ENCODE results near the gene SV2C. TPM values are rescaled to one million over a fixed set of nuclear protein-coding genes. Genes with fewer than 3 reads are reported as not detected.

The SV2C gene
- total and polyA plus RNA-seq, 5 experiments from 2014 or later, result not detected

GRCh38 chr5:76388236-76388635 lies 305.1 kb downstream of the SV2C start:
- POLR2A ChIA-PET, result interaction anchor here (0.6 to 7.6 kb wide), 5 partner anchors 9 to 56 kb away, joined by 3 to 58 read pairs (median 4); partner anchors contain the start of gene IQGAP2
- DNase-seq (no peak), ATAC-seq (no peak)
- H3K27ac Mint-ChIP-seq, result peak overlapping the region in 2 of 10 donors; percentile 65 to 88
- H3K4me3 Mint-ChIP-seq, result no peak overlapping the region
- H3K4me1 Mint-ChIP-seq, result peaks cover 28 to 74% (median 65%) of the 10 kb centered on the region in 4 donors
- H3K9me3 Mint-ChIP-seq, result no peaks in the 10 kb centered on the region
- H3K27me3 Mint-ChIP-seq, result no peaks in the 10 kb centered on the region
- no peaks in the 10 kb centered on the region for H3K36me3 Mint-ChIP-seq

GRCh38 chr5:76388791-76389512 lies 305.8 kb downstream of the SV2C start:
- peak overlapping the region in 4 of 10 donors; percentile 22 to 88 (median 55) for H3K27ac Mint-ChIP-seq
- H3K4me1 Mint-ChIP-seq, result peaks cover 29 to 76% (median 67%) of the 10 kb centered on the region in 4 donors
- POLR2A ChIA-PET, result interaction anchor here (0.6 to 7.6 kb wide), 6 partner anchors 10 to 62 kb away, joined by 3 to 58 read pairs (median 4); partner anchors contain the start of gene IQGAP2

GRCh38 chr5:76389513-76390154 lies 306.5 kb downstream of the SV2C start:
- ATAC-seq (no peak), DNase-seq (no peak)
- Mint-ChIP-seq H3K27ac (peak overlapping the region in 5 of 10 donors; percentile 1 to 93 (median 70)), H3K4me1 (peaks cover 30 to 76% (median 68%) of the 10 kb centered on the region in 4 donors), H3K9me3 (no peaks in the 10 kb centered on the region), H3K27me3 (no peaks in the 10 kb centered on the region), H3K4me3 (peak overlapping the region in 3 of 10 donors; percentile 33 to 50 (median 34)), H3K36me3 (no peaks in the 10 kb centered on the region)
- POLR2A ChIA-PET, result interaction anchor here (0.9 to 7.6 kb wide), 2 partner anchors 13 to 63 kb away, joined by 3 to 58 read pairs; partner anchors contain the start of gene IQGAP2

More at GRCh38 chr5:76388791-76389512, 305.8 kb downstream of the SV2C start:
- Mint-ChIP-seq H3K27me3 (no peaks in the 10 kb centered on the region), H3K4me3 (peak overlapping the region in 2 of 10 donors; percentile 12 to 33), H3K9me3 (no peaks in the 10 kb centered on the region), H3K36me3 (no peaks in the 10 kb centered on the region)
- ATAC-seq (no peak), DNase-seq (no peak)

- POLR2A ChIA-PET, result interaction anchor here (1.2 to 7.6 kb wide), 4 partner anchors 10 to 60 kb away, joined by 3 to 58 read pairs (median 4); partner anchors contain the start of gene IQGAP2
- ATAC-seq (peak; percentile 66 to 68), DNase-seq (peak in 4 of 10 donors; percentile 26 to 53 (median 43))
- H3K9me3 Mint-ChIP-seq, result no peaks in the 10 kb centered on the region
- peak overlapping the region; percentile 36 to 76 (median 60) for H3K4me3 Mint-ChIP-seq
- H3K36me3 Mint-ChIP-seq, result no peaks in the 10 kb centered on the region
- peak overlapping the region in 9 of 10 donors; percentile 70 to 93 (median 84) for H3K27ac Mint-ChIP-seq
- peaks cover 29 to 76% (median 68%) of the 10 kb centered on the region in 4 donors for H3K4me1 Mint-ChIP-seq
- no peaks in the 10 kb centered on the region for H3K27me3 Mint-ChIP-seq
Observed at GRCh38 chr5:76391014-76391413, 307.8 kb downstream of the SV2C start.

- H3K27ac Mint-ChIP-seq, result peak overlapping the region; percentile 50 to 94 (median 86)
- H3K9me3 Mint-ChIP-seq, result no peaks in the 10 kb centered on the region
- no peaks in the 10 kb centered on the region for H3K36me3 Mint-ChIP-seq
- H3K27me3 Mint-ChIP-seq, result no peaks in the 10 kb centered on the region
- POLR2A ChIA-PET, result interaction anchor here (2.2 to 7.6 kb wide), 2 partner anchors 10 to 42 kb away, joined by 5 to 58 read pairs; partner anchors contain the start of gene IQGAP2
- DNase-seq (peak in 5 of 10 donors; percentile 32 to 61 (median 40)), ATAC-seq (peak; percentile 90 to 91)
- peak overlapping the region in 9 of 10 donors; percentile 12 to 78 (median 55) for H3K4me3 Mint-ChIP-seq
- H3K4me1 Mint-ChIP-seq, result peaks cover 31 to 74% (median 67%) of the 10 kb centered on the region in 4 donors
Observed at GRCh38 chr5:76393035-76393680, 310.0 kb downstream of the SV2C start.

GRCh38 chr5:76397200-76397599 lies 314.0 kb downstream of the SV2C start:
- DNase-seq (no peak), ATAC-seq (no peak)
- Mint-ChIP-seq H3K4me3 (no peak overlapping the region), H3K36me3 (no peaks in the 10 kb centered on the region), H3K27me3 (no peaks in the 10 kb centered on the region), H3K9me3 (no peaks in the 10 kb centered on the region), H3K27ac (peak overlapping the region in 1 of 10 donors; percentile 11), H3K4me1 (peaks cover 27 to 58% (median 51%) of the 10 kb centered on the region in 4 donors)
- POLR2A ChIA-PET, result no interaction called here

- Mint-ChIP-seq H3K4me3 (no peak overlapping the region), H3K27ac (peak overlapping the region in 1 of 10 donors; percentile 34), H3K4me1 (peaks cover 20 to 45% (median 35%) of the 10 kb centered on the region in 4 donors), H3K9me3 (no peaks in the 10 kb centered on the region), H3K36me3 (no peaks in the 10 kb centered on the region), H3K27me3 (no peaks in the 10 kb centered on the region)
- POLR2A ChIA-PET, result no interaction called here
- ATAC-seq, result no peak
- no peak for DNase-seq
Observed at GRCh38 chr5:76399268-76399667, 316.1 kb downstream of the SV2C start.

GRCh38 chr5:76400466-76400865 lies 317.3 kb downstream of the SV2C start:
- no peak overlapping the region for H3K4me3 Mint-ChIP-seq
- H3K27me3 Mint-ChIP-seq, result no peaks in the 10 kb centered on the region
- ATAC-seq, result no peak
- DNase-seq, result no peak
- peaks cover 19 to 45% (median 35%) of the 10 kb centered on the region in 4 donors for H3K4me1 Mint-ChIP-seq
- POLR2A ChIA-PET, result interaction anchor here (5.2 kb wide), 1 partner anchor 9 kb away, joined by 58 read pairs; no protein-coding TSS in a partner anchor
- peak overlapping the region in 7 of 10 donors; percentile 2 to 98 (median 93) for H3K27ac Mint-ChIP-seq
- no peaks in the 10 kb centered on the region for H3K9me3 Mint-ChIP-seq
- H3K36me3 Mint-ChIP-seq, result no peaks in the 10 kb centered on the region

- no peaks in the 10 kb centered on the region for H3K27me3 Mint-ChIP-seq
- H3K36me3 Mint-ChIP-seq, result no peaks in the 10 kb centered on the region
- H3K4me1 Mint-ChIP-seq, result peaks cover 22 to 50% (median 44%) of the 10 kb centered on the region in 4 donors
- POLR2A ChIA-PET, result interaction anchor here (0.6 to 5.2 kb wide), 14 partner anchors 11 to 337 kb away, joined by 3 to 58 read pairs (median 5); no protein-coding TSS in a partner anchor
- ATAC-seq (no peak), DNase-seq (peak in 4 of 10 donors; percentile 5 to 20 (median 12))
- peak overlapping the region; percentile 93 to 98 (median 97) for H3K27ac Mint-ChIP-seq
- H3K9me3 Mint-ChIP-seq, result no peaks in the 10 kb centered on the region
- H3K4me3 Mint-ChIP-seq, result peak overlapping the region; percentile 91 to 98 (median 96)
Observed at GRCh38 chr5:76401801-76402250, 318.6 kb downstream of the SV2C start.

GRCh38 chr5:76402251-76402885 lies 319.2 kb downstream of the SV2C start:
- Mint-ChIP-seq H3K9me3 (no peaks in the 10 kb centered on the region), H3K27me3 (no peaks in the 10 kb centered on the region), H3K36me3 (no peaks in the 10 kb centered on the region), H3K27ac (peak overlapping the region; percentile 93 to 98 (median 97)), H3K4me3 (peak overlapping the region; percentile 91 to 98 (median 96)), H3K4me1 (peaks cover 25 to 55% (median 49%) of the 10 kb centered on the region in 4 donors)
- peak; percentile 62 to 67 for ATAC-seq
- POLR2A ChIA-PET, result interaction anchor here (0.6 to 5.2 kb wide), 18 partner anchors 11 to 337 kb away, joined by 3 to 58 read pairs (median 5); no protein-coding TSS in a partner anchor
- peak; percentile 57 to 93 (median 84) for DNase-seq
